HL-60/S4 treated with phorbol 12-myristate 13-acetate at 8.2 ng/mL for 4 days and 3 days (cell line): Measurements from ENCODE around the gene DCUN1D3.
"Not testable (repeated sequence)": the region's sequence is repeated elsewhere in the genome, so short reads cannot be mapped to it uniquely, and the experiment has no call there.

Source experiments
- in situ Hi-C: fragments of 300-500 bp; cut with MboI; formaldehyde crosslinking; loops from 2 replicates; pipeline ENCODE4 v1.15.0; 2022; ENCODE audit warnings: low sequenced_read_pairs

Gene DCUN1D3, protein sequence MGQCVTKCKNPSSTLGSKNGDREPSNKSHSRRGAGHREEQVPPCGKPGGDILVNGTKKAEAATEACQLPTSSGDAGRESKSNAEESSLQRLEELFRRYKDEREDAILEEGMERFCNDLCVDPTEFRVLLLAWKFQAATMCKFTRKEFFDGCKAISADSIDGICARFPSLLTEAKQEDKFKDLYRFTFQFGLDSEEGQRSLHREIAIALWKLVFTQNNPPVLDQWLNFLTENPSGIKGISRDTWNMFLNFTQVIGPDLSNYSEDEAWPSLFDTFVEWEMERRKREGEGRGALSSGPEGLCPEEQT

DNA sequence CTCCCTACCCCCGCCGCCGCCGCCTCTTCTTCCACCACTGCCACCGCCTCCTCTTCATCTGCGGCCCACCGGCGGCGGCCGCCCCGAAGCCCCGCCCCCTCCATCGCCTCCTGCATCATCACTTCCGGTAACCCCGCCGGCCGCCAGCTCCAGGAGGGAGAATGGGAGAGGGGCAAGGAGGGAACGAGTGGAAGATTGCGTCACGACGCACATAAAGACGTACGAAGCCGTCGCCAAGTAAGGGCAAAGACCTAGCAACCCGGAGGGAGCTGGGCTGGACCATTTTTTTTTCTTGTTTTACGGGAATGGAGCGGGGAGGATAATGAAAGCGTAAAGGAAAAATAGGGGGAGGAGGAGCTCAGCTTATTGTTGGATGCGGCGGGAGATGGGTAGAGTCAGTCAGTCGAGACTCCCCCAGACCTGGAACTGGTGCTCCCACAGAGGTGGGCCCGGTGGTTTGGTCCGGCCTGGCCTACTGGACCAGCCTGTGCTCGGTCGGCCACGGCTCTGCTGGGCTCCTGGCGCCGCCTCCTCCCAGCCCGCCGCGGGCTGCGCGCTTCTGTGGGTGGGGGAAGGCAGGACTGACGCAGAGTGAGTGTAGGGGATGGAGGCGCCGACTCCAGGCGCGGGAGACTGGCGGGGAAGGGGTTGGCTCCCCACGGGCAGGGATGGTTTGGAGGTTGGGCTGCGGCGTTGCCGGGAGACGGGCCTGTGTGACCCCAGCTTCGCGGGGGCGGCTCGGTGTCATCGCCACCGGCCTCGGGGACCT lies at the start of gene DCUN1D3, which contains the start of gene LYRM1:
Gene DCUN1D3, minus strand, starts transcription at position 60 of the 769 bp plus-strand sequence. CDS start 37,820 bp downstream, outside the sequence.
Gene LYRM1, plus strand, starts transcription at position 473 of the 769 bp plus-strand sequence. CDS start 14,785 bp downstream, outside the sequence.
- in situ Hi-C loops = no loop called here

GRCh38 chr16:20949660-20950059 lies 49.5 kb upstream of the DCUN1D3 start:
- in situ Hi-C loops = no loop called here

- in situ Hi-C loops = no loop called here
Measured at GRCh38 chr16:20948444-20948843, 48.3 kb upstream of the DCUN1D3 start.

- in situ Hi-C loops = no loop called here
Measured at GRCh38 chr16:20946015-20946629, 46.0 kb upstream of the DCUN1D3 start.

GRCh38 chr16:20945575-20945875 lies 45.4 kb upstream of the DCUN1D3 start:
- in situ Hi-C loops = not testable (repeated sequence)

DNA sequence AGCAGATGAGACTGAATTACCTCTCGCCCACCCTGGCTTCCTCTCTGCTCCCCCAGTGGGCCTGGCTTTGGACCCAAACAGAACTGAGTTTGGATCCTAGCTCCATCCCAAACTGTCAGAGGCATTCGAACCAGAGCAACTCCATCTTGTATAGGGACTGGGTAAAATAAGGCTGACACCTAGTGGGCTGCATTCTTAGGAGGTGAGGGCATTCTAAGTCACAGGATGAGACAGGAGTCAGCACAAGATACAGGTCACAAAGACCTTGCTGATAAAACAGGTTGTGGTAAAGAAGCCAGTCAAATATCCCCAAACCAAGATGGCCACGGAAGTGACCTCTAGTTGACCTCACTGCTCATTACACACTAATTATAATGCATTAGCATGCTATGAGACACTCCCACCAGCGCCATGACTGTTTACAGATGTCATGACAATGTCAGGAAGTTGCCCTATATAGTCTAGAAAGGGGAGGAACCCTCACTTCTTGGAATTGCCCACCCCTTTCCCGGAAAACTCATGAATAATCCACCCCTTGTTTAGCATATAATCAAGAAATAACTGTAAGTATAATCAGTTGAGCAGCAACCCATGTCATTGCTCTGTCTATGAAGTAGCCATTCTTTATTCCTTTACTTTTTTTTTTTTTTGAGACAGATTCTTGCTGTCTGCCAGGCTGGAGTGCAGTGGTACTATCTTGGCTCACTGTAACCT lies 44.9 kb upstream of the DCUN1D3 start:
- in situ Hi-C loops = no loop called here

DNA sequence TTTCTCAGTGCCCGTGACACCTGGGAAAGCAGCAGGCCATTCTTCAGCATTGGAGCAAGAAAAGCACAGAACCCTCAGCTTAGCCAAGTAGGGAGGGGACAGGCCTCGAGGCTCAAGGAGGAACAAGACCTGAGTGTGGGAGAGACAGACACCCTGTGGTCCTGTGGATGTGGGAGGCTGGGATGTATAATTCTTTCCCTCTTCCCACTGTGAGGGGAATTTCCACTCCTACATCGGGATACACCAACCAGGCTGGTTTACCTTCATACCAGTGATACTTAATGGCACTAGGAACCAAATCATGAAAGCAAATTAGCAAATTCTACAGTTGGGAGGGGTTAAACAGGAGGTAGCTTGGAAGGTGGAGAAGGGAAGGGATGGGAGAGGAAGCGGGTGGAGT lies 42.1 kb upstream of the DCUN1D3 start:
- in situ Hi-C loops = no loop called here

DNA sequence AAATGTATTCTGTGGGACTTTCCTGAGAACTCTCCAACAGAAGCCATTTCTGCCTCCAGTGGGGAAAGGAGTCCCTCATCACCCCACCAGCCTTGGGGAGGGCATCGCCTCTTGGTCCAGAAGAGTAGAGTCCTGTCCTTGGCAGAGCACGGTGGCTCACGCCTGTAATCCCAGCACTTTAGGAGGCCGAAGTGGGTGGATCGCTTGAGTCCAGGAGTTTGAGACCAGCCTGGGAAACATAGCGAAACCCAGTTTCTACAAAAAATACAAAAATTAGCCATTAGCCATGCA lies 41.4 kb upstream of the DCUN1D3 start:
- in situ Hi-C loops = no loop called here

DNA sequence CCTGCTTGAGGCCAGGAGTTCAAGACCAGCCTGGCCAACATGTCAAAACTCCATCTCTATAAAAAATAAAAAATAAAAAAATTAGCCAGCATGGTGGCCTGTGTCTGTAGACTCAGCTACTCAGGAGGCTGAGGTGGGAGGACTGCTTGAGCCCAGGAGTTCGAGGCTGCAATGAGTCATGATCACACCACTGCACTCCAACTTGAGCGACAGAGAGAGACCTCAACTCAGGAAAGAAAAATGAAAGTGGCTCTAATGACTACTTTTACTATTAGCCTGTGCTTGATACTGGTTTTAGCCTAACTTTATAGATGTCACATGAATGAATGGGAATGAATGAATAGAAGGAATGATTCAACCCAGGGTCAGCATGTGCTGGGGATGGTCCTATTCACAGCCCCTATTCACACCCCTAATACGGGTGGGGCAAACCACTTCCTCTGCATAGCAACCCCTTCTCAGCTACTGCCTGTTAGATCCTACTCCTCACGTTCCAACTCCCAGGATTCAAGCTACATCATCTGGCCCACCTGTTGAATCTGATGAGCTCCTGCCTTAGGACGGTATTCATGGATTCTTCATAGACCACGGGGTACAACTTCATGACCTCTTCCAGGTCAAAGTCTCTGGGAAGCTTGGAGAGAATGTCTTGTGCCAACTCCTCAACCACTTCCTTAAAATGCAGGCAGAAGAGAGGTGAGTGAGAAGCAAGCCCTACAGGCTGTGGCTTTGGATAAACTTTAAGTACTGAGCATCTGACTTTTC lies 40.9 kb upstream of the DCUN1D3 start:
- in situ Hi-C loops = no loop called here

GRCh38 chr16:20939611-20940010 lies 39.5 kb upstream of the DCUN1D3 start:
- in situ Hi-C loops = no loop called here

GRCh38 chr16:20938426-20938825 lies 38.3 kb upstream of the DCUN1D3 start:
- in situ Hi-C loops = no loop called here

GRCh38 chr16:20937736-20938135 lies 37.6 kb upstream of the DCUN1D3 start:
- in situ Hi-C loops = no loop called here

- in situ Hi-C loops = no loop called here
Measured at GRCh38 chr16:20933589-20933988, 33.4 kb upstream of the DCUN1D3 start.

GRCh38 chr16:20931066-20931600 lies 31.0 kb upstream of the DCUN1D3 start:
- in situ Hi-C loops = no loop called here

DNA sequence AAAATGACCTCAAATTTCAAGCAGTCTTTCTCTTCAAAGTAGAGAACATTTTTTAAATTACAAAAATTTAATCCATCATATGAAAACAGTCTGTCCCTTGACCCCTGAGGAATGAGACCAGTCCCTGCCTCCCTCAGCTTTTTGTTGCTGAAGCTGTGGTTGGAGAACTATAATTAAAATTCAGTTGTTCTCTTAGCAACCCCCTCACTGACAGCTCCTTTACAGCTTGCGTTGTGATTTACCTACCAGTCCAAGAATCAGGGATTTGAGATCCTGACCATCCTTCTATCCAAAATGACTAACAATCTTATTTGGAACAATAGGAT lies 30.2 kb upstream of the DCUN1D3 start:
- in situ Hi-C loops = no loop called here

GRCh38 chr16:20929676-20930364 lies 29.7 kb upstream of the DCUN1D3 start:
- in situ Hi-C loops = not testable (repeated sequence)

GRCh38 chr16:20928774-20929411 lies 28.7 kb upstream of the DCUN1D3 start:
- in situ Hi-C loops = no loop called here

DNA sequence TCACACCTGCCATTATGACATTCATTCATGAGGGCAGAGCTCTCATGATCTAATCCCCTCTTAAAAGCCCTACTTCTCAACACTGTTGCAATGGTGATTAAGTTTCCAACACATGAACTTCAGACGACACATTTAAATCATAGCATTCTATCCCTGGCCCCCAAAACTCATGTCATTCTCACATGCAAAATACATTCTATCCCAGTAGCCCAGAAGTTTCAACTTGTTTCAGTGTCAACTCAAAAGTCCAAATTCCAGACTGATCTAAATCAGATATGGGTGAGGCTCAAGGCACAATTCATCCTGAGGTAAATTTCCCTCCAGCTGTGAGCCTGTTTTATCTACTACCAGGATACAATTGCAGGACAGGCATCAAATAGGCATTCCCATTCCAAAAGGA lies 25.6 kb upstream of the DCUN1D3 start:
- in situ Hi-C loops = no loop called here

- in situ Hi-C loops = no loop called here
Measured at GRCh38 chr16:20923876-20924275, 23.7 kb upstream of the DCUN1D3 start.

DNA sequence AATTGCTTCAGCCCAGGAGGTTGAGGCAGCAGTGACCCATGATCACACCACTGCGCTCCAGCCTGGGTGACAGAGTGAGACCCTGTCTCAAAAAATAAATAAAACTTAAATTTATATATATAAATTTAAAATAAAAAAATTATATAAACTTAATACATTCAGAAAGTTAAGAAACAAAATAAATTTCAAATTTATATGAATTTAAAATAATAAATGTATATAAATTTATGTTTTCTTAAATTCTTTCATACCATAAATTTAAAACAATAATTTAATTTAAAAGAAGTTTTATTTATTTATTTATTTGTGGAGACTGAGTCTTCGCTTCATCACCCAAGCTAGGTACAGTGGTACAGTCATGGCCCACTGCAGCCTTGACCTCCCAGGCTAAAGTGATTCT lies 20.6 kb upstream of the DCUN1D3 start:
- in situ Hi-C loops = no loop called here
